Stimulated activated CD4-positive, alpha-beta T cell treated with anti-CD3 and anti-CD28 coated beads, Interleukin-1b, Interleukin-23, amount 100 ng/mL, for 4 hours (primary cell): ENCODE measurements around the gene CD7.

Experiments used
- DNase-seq, 2 donors: peaks; one replicate each; pipeline ENCODE4 v3.0.0-alpha.2; 2020; ENCODE audit warnings: low read depth in 2 of 2

The CD7 gene

DNA sequence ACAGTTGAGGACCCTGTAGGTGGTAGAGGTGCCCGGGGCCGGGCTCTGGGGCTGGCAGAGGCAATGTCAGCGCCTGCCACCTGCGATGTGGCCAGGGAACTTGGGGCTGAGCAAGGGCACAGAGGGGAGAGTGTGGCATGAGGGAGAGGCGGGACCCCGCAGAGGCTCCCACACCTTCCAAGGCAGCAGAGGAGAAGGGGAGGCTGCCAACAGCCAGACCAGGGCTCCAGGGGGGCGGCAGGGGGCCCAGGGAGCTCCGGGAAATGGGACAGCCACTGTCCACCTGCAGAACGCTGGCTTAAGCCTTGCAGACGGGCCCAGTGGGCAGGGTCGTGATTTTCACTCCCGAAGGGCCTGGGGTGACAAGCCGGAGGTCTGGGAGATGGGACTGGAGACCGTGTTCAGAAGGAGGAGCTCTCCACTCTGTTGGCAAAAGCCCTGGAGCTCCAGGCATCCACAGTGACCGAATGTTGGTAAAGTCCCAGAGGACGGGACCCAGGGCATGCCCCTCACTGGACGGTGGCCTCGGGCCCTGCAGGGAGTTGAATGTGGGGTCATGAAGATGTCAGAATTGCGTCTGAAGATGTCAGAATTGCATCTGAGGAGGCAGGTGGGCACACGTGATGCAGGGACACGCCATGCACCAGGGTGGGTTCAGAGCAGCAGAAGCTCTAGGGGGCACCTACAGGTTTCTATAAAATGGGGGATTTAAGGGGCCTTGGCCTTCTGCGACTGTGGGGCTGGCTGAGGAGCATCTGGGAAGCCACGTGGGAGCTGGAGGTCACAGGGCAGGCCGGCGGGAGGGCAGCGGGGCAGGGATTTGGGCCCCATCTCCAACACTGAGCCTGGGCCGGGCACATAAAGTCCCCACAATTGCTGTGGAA, 18.6 kb downstream of the CD7 start:
- no peak for DNase-seq

DNA sequence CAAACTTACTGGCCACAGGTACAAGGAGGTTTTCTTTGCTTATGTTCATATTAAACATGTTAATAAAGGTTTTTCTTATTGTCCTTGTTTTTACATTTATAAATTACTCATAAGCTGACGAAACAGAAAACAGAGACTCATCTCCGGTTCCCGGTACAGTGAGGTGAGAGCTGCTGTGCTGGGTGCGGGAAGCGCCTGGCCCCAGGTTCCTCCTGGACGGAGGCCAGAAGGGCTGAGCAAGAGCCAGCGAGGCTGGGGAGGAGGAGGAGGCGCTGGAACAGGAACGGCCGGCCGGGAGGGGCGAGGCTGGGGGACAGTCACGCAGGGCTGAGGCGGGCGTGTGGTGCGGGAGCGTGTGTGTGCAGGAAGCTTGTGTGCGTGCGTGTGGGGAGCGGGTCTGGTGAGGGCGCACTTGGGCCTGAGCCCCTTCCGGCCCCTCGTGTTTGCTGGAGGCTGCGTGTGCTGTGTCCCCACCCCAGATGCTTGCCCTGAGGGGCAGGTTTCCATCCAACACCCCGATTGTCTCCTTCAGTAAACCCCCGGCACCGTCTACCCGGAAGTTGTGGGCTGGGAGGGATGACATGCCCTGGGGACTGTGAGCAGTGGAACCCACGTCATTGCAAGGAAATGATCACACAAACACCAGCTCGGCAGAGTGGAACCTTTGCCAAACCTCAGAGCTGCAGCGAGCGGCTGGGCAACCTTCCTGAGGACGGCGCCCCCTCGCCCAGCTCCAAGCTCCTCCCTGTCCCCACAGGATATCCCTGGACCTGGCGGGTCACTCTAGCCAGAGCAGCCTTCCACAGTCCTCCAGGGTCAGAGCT, 19.5 kb downstream of the CD7 start:
- peak; percentile 73 to 88 for DNase-seq

DNA sequence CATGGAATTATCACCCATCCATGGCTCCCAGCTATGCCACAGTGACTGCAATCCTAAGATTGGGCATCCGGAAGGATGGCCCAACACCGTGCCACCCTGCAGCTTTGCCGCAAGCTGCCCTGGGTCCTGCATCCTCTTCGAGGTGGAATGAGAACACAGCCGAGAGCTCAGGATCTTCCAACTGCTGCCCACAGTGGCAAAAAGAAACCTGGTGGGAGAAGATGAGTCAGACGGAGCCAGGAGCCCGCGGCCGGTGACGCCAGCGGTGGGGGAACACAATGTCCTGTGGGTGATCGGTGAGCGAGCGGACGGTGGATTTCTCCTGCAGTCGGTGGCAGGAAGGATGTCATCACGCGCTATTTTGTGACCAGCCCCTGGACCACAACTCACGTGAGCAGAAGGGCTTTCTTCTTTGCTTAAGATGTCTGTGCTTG, 20.1 kb downstream of the CD7 start:
- DNase-seq: peak; percentile 64 to 69

DNA sequence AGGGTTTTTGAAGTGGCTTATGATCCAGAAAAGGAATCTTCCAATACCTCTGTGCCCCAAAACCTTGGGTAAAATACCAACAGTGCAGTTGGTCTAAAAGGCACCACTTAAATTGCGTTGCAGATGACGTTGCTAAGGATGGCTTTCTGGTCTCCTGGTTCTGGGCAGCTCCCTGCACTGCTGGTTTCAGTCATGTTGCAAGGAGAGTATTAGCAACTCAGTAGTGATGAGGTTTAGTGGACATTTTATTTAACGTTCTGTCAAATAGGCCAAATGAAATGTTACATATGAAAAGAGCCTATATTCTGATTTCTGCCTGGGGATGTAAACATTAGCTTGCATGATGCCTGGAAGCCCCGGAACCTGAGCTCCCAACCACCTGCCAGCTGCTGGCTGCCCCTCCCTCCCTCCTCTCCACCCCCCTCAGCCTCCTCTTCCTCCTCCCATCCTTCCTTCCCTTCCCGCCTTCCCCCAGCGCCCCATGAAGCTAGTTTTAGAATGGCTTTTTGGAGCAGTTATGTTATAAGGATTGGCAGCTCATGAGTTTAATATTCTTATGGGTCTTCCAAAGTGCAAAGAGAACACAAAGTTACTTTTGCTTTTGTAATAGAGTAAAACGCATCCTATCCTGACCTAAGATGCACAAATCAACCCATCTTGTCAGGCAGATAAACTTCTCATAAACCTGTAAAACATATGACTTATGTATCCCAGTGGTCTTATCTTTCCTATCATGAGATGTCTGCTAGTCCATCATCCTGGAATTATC, 20.7 kb downstream of the CD7 start:
- DNase-seq: no peak

DNA sequence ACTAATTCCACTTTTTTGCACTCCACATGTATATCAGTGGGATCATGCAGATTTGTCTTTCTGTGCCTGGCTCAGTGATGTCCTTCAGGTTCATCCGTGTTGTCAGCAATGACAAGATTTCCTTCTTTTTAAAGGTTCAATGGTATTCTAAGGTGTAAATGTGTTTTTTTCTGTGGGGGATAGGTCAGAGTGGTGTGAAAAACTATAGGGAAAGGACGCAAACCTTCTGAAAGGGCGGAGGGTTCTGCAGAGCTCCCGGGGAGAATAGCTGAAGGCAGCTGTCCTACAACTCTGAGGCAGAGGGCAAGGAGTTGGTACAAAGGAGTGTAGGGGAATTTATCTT, 22.0 kb downstream of the CD7 start:
- DNase-seq: no peak

DNA sequence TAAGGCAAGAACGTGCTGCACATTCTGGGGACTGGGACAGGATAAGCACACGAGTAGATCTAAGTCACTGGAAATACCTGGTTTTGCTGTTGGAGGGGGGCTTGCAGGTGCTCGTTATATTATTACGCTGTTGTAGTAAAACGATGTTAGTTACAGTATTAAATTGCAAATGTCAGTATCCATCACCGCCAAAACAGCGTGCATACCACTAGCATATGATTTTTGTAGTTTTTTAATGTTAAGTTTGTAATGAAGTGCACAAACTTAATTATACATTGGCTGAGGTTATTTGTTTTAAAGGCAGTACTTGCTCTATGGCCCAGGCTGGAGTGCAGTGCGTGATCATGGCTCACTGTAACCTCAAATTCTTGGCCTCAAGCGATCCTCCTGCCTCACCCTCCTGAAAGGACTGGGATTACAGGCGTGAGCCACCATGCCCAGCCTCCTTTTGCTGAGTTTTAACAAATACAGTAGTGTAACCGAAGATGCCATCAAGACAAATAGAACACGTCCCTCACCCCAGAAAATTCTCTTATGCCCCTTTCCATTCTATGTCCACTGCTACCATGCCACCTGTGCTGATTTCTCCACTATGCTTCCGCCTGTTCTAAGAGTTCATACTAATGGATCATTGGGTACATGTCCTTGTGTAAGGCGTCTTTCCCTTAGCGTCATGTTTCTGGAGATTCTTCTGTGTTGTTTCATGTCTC, 23.2 kb downstream of the CD7 start:
- DNase-seq: no peak

DNA sequence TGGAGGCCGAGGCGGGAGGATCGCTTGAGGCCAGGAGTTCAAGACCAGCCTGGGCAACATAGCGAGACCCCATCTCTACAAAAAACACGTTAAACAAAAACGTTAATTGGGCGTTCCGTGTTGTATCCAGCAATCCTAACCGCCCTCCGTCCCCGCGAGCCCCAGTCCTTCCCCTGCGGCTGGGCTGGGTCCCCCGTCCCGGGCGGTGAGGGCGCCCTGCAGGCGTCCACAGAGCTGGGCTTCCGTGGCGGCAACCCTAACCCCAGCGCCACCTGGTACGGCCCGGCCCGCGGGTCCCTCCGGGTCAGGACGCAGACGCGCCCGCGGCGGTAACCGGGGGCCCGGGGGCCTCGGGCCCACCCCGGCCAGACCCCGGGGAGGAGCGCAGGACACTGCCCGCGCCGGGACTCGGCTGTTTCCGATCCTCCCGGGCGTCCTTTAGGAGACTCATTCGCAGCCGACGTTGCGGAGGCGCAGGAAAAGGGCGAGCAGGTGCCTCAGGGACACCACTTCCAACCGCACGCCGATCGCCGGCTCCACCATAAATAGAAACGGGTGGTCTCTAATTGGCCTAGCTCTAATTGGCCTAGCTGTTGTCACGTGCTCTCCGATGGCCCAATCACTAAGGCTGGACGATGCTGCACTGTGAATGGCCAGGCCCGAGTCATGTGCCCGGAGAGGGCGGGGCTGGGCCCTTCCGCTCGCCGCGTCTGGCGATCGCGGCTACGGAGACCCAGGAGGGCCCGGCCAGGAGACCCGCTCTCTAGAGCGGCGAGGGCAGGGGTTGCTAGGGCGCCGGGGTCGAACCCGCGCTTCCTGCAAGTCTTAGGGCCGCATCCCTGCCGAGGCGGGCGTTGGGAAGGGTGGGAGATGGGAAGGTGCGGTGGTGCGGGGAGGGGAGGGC, 24.9 kb downstream of the CD7 start:
- peak; percentile 83 to 84 for DNase-seq

DNA sequence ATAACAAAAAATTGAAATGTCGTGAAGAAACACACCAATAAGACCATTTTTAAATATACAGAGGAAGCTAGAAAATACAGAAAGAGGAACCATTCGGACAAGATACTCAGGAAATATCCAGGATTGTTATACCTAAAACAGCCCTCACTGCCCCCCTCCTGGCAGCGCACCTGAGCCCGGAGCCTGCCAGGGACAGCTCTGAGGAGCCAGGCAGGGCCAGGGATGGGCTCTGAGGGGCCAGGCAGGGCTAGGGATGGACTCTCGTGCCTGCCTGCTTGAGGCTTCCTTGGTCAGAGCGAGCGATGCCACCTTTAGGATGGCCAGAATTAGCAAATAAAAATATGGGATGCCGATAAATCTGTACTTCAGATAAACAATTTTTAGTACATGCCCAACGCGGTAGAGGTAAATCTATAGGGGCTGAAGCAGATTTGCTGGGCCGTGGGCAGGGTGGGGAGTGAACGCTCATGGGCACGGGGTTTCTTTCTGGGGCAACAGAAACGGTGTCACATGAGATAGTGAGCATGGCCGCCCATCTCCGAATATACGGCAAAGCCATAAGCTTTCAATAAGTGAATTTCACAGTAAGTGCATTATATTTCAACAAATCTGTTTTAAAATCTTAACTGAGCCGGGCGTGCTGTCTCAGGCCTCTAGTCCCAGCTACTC, 25.7 kb downstream of the CD7 start:
- no peak for DNase-seq

DNA sequence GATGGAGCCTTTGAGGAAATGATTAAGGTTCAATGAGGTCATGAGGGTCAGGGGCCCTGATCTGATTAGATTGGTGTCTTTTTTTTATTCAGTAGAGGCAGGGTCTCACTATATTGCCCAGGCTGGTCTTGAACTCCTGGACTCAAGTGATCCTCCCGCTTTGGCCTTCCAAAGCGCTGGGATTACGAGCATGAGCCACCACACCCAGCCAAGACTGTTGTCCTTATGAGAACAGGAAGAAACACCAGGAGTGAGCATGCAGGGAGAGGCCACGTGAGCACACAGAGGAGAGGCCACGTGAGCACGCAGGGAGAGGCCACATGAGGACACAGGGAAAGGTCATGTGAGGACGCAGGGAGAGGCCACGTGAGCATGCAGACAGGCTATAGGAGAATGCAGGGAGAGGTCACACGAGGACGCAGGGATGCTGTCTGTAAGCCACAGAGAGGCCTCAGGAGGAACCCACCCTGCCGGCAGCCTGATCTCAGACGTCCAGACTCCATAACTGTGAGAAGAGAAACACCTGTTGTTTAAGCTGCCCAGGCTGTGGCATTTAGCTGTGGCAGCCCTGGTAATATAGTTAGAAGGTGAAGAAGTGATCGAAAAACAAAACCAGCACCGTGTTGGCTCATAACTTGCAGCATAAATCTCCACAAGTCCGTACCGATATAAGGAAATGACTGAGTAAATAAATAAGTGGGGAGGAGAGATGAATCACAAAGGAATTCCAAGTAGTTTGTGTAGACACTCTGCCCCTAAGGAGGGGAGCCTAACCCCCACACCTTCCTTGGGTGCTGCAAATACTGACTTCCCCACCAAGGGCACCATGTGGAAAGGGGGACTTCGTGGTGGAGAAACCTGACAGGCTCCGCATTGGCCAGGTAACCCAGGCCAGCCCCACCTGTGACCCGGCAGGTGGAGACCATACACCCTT, 29.3 kb downstream of the CD7 start:
- no peak for DNase-seq

DNA sequence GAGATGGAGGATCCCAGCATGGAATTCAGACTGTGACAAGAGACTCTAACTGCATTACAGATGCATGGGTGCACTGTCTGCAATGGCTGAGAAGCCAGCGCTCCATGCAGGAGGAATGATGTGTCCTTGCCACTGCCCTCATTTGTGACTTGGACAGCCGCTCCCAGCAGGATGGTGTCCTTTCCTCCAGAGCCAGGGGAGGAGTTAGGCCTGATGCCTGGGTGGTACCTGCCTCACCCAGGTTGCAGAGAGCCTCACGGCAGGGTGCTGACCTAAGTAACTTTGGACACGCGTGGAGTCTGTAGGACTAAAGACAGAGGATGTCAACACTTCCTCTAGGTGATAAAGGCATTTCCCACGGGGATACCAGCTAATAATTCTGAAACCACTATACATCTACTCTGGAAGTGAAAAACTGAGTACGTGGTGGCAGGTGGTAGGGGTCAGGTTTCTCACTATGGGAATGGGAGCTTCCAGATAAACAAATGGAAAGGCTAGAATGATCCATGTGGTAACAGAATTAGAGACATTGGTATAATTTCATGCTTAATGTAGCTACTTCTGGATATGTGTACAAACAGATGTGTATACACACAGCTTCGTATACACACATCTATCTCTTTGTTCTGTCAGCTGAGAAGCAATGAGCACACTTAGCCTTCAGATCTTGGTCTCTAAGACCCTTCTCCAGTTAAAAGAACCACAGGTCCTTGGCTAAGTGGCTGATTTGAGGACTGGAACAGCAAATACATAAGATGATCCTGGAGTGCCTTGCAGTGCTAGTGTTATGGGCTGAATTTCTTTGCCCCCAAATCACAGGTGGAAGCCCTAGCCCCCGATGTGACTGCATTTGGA, 30.2 kb downstream of the CD7 start:
- DNase-seq: no peak

DNA sequence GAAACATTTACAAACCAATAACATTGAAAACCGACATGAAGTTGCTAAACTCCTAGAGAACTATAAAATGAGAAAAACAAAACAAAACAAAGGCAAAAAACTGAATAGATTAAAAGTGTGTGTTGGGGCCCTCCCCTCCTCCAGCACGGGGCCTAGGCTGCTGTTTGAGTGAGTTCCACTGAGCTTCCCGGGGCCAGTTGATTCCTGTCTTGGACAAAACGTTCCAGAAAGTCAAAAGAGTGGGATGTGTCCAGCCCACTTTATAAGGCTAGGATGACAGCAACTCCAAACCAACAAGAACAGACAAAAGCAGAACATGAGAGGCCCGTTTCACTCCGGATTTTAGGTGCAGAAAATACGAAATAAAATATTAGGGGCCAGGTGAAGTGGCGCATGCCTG, 32.3 kb downstream of the CD7 start:
- no peak for DNase-seq

DNA sequence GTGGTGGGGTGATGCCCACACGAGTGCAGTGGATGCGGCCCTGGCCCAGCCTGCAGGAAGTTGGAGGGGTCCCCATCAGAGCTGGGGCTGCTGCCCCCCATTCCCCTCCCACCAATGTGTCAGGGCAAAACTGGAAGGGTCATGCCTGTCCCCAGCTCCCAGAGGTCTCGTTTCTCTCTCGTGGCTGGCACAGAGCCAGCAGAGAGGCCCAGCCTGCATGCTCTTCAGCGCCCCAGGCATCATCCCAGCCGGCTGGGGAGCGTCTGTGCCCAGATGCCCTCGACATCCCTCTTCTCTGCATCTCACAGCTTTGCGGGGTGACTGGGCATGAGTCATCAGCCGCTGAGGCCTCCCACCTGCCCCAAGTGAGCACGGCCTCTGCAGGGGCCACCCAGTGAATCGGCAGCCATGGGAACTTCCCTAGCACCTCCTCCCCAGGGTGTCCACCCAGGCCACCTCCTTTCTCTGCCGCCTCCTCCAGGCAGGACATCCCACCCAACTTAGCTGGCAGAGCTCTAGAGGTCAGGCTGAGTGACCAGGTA, 34.1 kb downstream of the CD7 start:
- DNase-seq: no peak

DNA sequence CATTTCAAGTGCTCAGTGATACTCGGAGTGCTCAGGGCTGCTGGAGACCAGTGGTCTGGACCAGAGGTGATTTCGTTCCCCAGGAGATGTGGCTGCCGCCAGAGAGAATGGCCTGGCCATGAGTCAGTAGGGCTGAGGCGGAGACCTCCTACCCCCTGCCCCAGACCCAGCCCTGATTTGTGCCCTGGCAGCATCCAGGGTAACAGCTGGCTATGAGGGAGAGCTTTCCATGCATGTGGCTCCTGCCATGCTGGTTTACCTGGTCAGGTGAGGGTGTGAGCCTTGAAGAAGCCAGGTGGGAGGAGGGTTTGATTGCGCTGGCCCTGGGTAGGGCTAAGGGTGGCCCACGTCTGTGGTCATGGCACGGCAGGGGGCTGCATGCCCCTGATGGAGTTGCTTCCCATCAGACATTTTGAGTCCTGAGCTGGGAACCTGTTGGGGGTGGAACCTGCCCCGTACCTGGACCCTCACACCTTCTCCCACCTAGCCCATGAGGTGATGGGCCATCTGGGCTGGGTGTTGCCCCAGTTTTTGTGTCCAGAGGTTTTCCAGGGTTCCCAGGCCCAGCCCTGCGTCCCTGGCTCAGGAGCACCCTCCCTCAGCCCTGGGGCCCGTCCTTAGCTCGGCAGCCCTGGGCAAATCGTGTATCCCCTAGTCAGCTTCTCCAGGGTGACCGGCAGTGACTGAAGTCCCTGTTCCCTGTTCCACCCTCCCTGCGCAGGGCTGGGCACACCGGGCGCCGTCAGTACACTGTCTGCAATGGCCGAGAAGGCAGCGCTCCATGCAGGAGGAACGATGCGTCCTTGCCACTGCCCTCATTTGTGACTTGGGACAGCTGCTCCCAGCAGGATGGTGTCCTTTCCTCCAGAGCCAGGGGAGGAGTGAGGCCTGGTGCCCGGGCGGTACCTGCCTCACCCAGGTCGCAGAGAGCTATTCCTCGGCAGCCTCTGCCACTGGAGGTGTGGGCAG, 34.9 kb downstream of the CD7 start:
- no peak for DNase-seq

DNA sequence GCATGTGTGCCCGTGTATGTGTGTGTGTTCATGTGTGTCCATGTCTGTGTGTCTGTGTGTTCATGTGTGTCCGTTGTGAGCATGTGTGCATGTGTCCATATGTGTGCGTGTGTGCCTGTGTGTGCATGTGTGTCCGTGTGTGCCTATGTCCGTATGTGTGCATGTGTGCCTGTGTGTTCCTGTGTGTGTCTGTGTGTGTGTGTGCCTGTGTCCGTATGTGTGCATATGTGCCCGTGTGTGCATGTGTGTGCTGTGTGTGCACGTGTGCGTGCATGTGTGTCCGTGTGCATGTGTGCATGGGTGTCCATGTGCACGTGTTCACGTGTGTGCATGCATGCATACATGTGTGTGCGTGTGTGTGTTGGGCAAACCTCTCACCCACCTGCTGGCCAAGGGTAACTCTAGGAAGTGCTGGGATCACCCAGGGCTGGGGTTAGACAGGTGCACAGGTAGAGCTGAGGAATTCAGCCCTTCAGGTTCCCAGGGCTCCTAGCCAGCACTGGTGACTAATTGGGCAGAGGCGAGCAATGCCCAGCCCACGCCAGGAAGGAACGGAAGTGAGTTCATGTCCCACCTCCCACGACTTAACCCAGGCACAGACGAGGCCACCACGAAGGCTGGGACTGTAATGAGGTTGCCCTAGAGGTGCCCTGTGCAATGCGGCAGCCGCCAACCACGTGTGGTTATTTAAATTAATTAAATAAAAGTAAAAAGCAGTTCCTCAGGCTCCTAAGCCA, 35.7 kb downstream of the CD7 start:
- DNase-seq: peak; percentile 37 to 47

DNA sequence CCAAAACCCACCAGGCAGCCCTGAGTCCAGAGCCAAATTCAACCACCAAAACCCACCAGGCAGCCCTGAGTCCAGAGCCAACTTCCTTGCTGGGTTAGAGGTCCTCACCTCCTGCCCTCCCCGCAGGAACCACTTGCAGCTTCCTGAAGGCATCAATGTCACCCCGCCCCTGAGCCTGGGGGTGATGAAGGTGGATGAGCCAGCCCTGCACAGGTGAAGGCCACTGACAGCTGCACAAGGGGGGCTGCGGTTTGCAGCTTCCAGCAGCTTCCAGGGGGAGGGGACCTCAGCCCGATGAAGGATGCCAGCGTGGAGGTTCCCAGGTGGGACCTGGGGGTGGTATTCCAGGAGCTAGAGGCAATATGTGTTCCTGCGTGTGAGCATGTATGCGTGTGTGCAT, 36.3 kb downstream of the CD7 start:
- no peak for DNase-seq

DNA sequence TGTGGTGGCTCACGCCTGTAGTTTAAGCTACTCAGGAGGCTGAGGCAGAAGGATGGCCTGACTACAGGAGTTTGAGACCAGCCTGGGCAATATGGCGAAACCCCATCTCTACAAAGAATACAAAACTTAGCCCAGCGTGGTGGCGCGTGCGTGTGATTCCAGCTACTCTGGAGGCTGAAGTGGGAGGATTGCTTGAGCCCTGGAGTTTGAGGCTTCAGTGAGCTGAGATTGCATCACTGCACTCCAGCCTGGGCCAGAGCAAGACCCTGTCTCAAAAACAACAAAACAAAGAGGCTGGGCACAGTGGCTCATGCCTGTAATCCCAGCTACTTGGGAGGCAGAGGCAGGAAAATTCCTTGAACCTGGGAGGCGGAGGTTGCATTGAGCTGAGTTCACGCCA, 36.9 kb downstream of the CD7 start:
- no peak for DNase-seq
